Endodermal cell (in vitro differentiated cells): ENCODE results near the gene CSNK2A3. TPM values are rescaled to one million over a fixed set of nuclear protein-coding genes. Genes with fewer than 3 reads are reported as not detected.
"Not testable (repeated sequence)": the region's sequence is repeated elsewhere in the genome, so short reads cannot be mapped to it uniquely, and the experiment has no call there.

Experiments used
- DNase-seq: peaks from one replicate; pipeline ENCODE4 v3.0.0-alpha.2; 2017
- H3K27ac ChIP-seq: 2 replicates; pipeline ENCODE4 v1.5.1; 2013; ENCODE audit warnings: mild to moderate bottlenecking, low read depth, low read length, moderate library complexity
- H3K27me3 ChIP-seq: 2 replicates; pipeline ENCODE4 v1.6.1; 2013; ENCODE audit warnings: mild to moderate bottlenecking, low read length, moderate library complexity; ENCODE audit not compliant: insufficient read depth, control insufficient read depth, poor library complexity, severe bottlenecking
- H3K36me3 ChIP-seq: 2 replicates; pipeline ENCODE4 v1.7.0; 2013; ENCODE audit warnings: mild to moderate bottlenecking, low read length, moderate library complexity; ENCODE audit not compliant: control insufficient read depth, insufficient read depth
- H3K4me1 ChIP-seq: one replicate; pipeline ENCODE4 v1.7.0; 2013; ENCODE audit warnings: low read length; ENCODE audit not compliant: control insufficient read depth, insufficient read depth
- H3K4me3 ChIP-seq: 2 replicates; pipeline ENCODE4 v1.5.1; 2013; ENCODE audit warnings: mild to moderate bottlenecking, low read length, moderate library complexity
- H3K9ac ChIP-seq: 2 replicates; pipeline ENCODE4 v1.6.1; 2013; ENCODE audit warnings: mild to moderate bottlenecking, low read length, moderate library complexity; ENCODE audit not compliant: poor library complexity, severe bottlenecking; ENCODE audit errors: extremely low read depth
- H3K9me3 ChIP-seq: 2 replicates; pipeline ENCODE4 v1.6.1; 2013; ENCODE audit warnings: mild to moderate bottlenecking, low read length, moderate library complexity; ENCODE audit not compliant: control insufficient read depth
- H3K27ac Mint-ChIP-seq: 2 replicates; pipeline ENCODE4 v1.8.0; 2020; ENCODE audit warnings: mixed read lengths
- H3K27me3 Mint-ChIP-seq: 2 replicates; pipeline ENCODE4 v1.8.0; 2021; ENCODE audit warnings: mild to moderate bottlenecking, mixed read lengths; ENCODE audit not compliant: insufficient read depth
- H3K36me3 Mint-ChIP-seq: 2 replicates; pipeline ENCODE4 v1.8.0; 2020; ENCODE audit warnings: low read depth, mixed read lengths
- H3K4me1 Mint-ChIP-seq: 2 replicates; pipeline ENCODE4 v1.8.0; 2020; ENCODE audit warnings: mixed read lengths
- H3K4me3 Mint-ChIP-seq: 2 replicates; pipeline ENCODE4 v1.8.0; 2020; ENCODE audit warnings: mild to moderate bottlenecking, moderate library complexity, mixed read lengths
- H3K9me3 Mint-ChIP-seq: 2 replicates; pipeline ENCODE4 v1.8.0; 2020; ENCODE audit warnings: mild to moderate bottlenecking, mixed read lengths
- CTCF ChIP-seq: fragments of 200-600 bp; sonication (generic); conservative IDR thresholded peaks from 2 replicates; pipeline ENCODE4 v1.5.0; 2021; ENCODE audit warnings: antibody characterized with exemption, mild to moderate bottlenecking
- WGBS, 2 experiments: methylation state at CpG; one replicate each; pipeline versions ENCODE4 v1.1.5 to v1.1.7; 2013; ENCODE audit warnings: missing lambda C conversion rate in 2 of 2, mixed read lengths in 1 of 2; ENCODE audit not compliant: insufficient coverage in 1 of 2, insufficient read length in 1 of 2; 5-methylcytosine and 5-hydroxymethylcytosine counted together
- total RNA-seq, 2 donors: library from RNA; stranded (reverse); fragmentation: NEBNext Ultra II Directional in 1 of 2; extraction: Animal tissue kit (Norgen Biotek cat#: 25700) in 1 of 2; gene quantifications; 2 replicates in 1 of 2; 3 replicates in 1 of 2; pipeline ENCODE4 v1.2.1, GENCODE V29; 2021

The CSNK2A3 gene
- total RNA-seq, 2 donors from 2014 or later: 0.82 to 2.1 TPM

DNA sequence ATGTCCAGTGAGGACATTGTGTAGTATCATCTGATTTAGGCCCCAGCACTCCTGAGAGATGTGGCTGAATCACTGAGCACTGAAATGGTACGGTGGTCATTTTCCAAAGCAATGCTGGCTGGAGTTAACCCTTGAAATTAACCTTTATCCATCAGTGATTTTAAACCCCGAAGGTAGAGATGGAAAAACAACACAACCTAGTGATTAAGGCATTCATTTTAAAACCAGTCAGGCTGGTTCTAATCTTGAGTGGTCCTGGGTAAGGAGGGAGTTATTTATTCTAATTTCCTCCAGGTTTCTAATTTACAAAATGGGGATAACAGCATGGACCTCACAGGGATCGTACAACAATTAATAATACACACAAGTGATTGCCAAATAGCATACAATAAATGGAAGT lies 6.6 kb upstream of the CSNK2A3 start:
- no peak for DNase-seq
- Histone ChIP-seq H3K9ac (no peak overlapping the region), H3K27me3 (no peaks in the 10 kb centered on the region), H3K4me3 (no peak overlapping the region), H3K36me3 (no peaks in the 10 kb centered on the region), H3K4me1 (no peaks in the 10 kb centered on the region), H3K9me3 (no peaks in the 10 kb centered on the region), H3K27ac (no peak overlapping the region)
- Mint-ChIP-seq H3K4me3 (no peak overlapping the region), H3K27ac (no peak overlapping the region), H3K27me3 (no peaks in the 10 kb centered on the region), H3K36me3 (no peaks in the 10 kb centered on the region), H3K9me3 (no peaks in the 10 kb centered on the region), H3K4me1 (no peaks in the 10 kb centered on the region)
- WGBS, 2 experiments: 80 to 91% methylated on average over 1 to 3 of the region's 3 CpGs
- no peak for TF ChIP-seq CTCF

DNA sequence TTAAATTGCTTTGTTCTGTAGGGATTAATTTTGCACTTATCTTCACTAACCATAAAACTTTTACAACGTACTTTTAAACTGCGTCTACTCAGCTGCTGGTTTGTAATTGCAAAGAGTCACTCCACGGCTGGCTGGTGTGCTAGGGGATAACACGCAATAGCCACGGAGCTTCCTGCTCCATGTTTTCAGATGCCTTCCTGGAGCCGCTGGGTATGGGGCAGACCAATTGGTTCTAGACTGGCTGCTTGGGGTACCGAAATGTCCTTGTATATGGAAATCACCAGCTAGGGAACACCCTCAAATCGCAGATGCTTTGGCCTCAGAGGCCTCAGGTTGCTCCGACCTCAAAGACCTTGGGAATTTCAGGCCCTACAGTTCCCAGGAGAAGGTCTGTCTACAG lies 3.8 kb upstream of the CSNK2A3 start:
- Histone ChIP-seq H3K36me3 (no peaks in the 10 kb centered on the region), H3K27me3 (no peaks in the 10 kb centered on the region), H3K27ac (no peak overlapping the region), H3K9me3 (no peaks in the 10 kb centered on the region), H3K4me1 (no peaks in the 10 kb centered on the region), H3K9ac (no peak overlapping the region), H3K4me3 (no peak overlapping the region)
- TF ChIP-seq CTCF: no peak
- no peaks in the 10 kb centered on the region for H3K36me3 Mint-ChIP-seq
- no peaks in the 10 kb centered on the region for H3K9me3 Mint-ChIP-seq
- no peak overlapping the region for H3K4me3 Mint-ChIP-seq
- no peak overlapping the region for H3K27ac Mint-ChIP-seq
- no peaks in the 10 kb centered on the region for H3K4me1 Mint-ChIP-seq
- 93 to 96% methylated on average over 6 to 9 of the region's 9 CpGs for WGBS, 2 experiments
- no peak for DNase-seq
- H3K27me3 Mint-ChIP-seq: no peaks in the 10 kb centered on the region

GRCh38 chr11:11351851-11352250 lies 1.2 kb downstream of the CSNK2A3 start:
- not testable (repeated sequence) for H3K36me3 ChIP-seq, H3K36me3 Mint-ChIP-seq, H3K9ac ChIP-seq, H3K4me3 ChIP-seq, H3K9me3 Mint-ChIP-seq, H3K27ac Mint-ChIP-seq, H3K4me1 ChIP-seq, H3K9me3 ChIP-seq, DNase-seq, H3K27me3 Mint-ChIP-seq, H3K4me3 Mint-ChIP-seq, H3K4me1 Mint-ChIP-seq, H3K27me3 ChIP-seq, H3K27ac ChIP-seq
- WGBS, 2 experiments: 81 to 83% methylated on average over 6 to 7 of the region's 10 CpGs

- H3K9me3 ChIP-seq: no peaks in the 10 kb centered on the region
- DNase-seq: no peak
- no peaks in the 10 kb centered on the region for H3K27me3 Mint-ChIP-seq
- no peak overlapping the region for H3K27ac ChIP-seq
- H3K4me3 Mint-ChIP-seq: no peak overlapping the region
- H3K27ac Mint-ChIP-seq: no peak overlapping the region
- no peaks in the 10 kb centered on the region for H3K4me1 ChIP-seq
- no peak for TF ChIP-seq CTCF
- H3K9ac ChIP-seq: no peak overlapping the region
- no peaks in the 10 kb centered on the region for H3K27me3 ChIP-seq
- no peaks in the 10 kb centered on the region for H3K36me3 ChIP-seq
- 85 to 92% methylated on average over 2 to 4 of the region's 4 CpGs for WGBS, 2 experiments
- H3K4me3 ChIP-seq: no peak overlapping the region
- peaks cover 4% of the 10 kb centered on the region for H3K4me1 Mint-ChIP-seq
- no peaks in the 10 kb centered on the region for H3K9me3 Mint-ChIP-seq
- no peaks in the 10 kb centered on the region for H3K36me3 Mint-ChIP-seq
Observed at GRCh38 chr11:11351042-11351586, 1.9 kb downstream of the CSNK2A3 start.
